Prostate gland (tissue), 2 donors: Measurements from ENCODE around the gene MLF2. TPM values are rescaled to one million over a fixed set of nuclear protein-coding genes. Genes with fewer than 3 reads are reported as not detected.

Source experiments
- DNase-seq: peaks from one replicate; pipeline ENCODE4 v3.0.0-alpha.2; 2019; ENCODE audit warnings: low spot score
- H3K27ac ChIP-seq, 2 donors: fragments of 200-600 bp; sonication (generic); 2 replicates each; pipeline ENCODE4 v1.5.1; 2017 to 2019
- H3K27me3 ChIP-seq: fragments of 200-600 bp; sonication (generic); replicated peaks from 2 replicates; pipeline ENCODE4 v1.5.1; 2019; ENCODE audit not compliant: insufficient read depth
- H3K36me3 ChIP-seq, 2 donors: fragments of 200-600 bp; sonication (generic); 1 replicate in 1 of 2; 2 replicates in 1 of 2; pipeline versions ENCODE4 v1.5.1 to v1.8.1; 2017 to 2019
- H3K4me1 ChIP-seq: fragments of 200-600 bp; sonication (generic); replicated peaks from 2 replicates; pipeline ENCODE4 v1.5.1; 2019
- H3K4me3 ChIP-seq, 2 donors: fragments of 200-600 bp; sonication (generic); 2 replicates each; pipeline ENCODE4 v1.5.1; 2017 to 2019
- H3K9me3 ChIP-seq: fragments of 200-600 bp; sonication (generic); 2 replicates; pipeline ENCODE4 v1.5.1; 2017
- POLR2A ChIP-seq: fragments of 450-650 bp; IDR thresholded peaks from one replicate; pipeline ENCODE4 v1.6.1; 2016; ENCODE audit warnings: antibody characterized with exemption, mild to moderate bottlenecking
- POLR2AphosphoS5 ChIP-seq: sonication (generic); formaldehyde crosslinking; IDR thresholded peaks from one replicate; pipeline ENCODE4 v1.6.1; 2017; ENCODE audit warnings: antibody characterized with exemption
- WGBS: methylation state at CpG from one replicate; pipeline ENCODE4 v1.1.5; 2018; 5-methylcytosine and 5-hydroxymethylcytosine counted together
- intact Hi-C: fragments of 100-400 bp; cut with DNase I; formaldehyde crosslinking; loops from one replicate; pipeline ENCODE4 v1.14.2; 2022
- total RNA-seq, 2 donors: library from RNA; depleted of rRNA; stranded (reverse); fragments of >200 nt; gene quantifications; one replicate each; pipeline ENCODE4 v1.1.0, GENCODE V29; 2016
- TF ChIP-seq, protein P1 (sequence below), 4 experiments: fragments of 200-600 bp in 2 of 4; fragments of 450-650 bp in 2 of 4; sonication (generic) in 2 of 4; IDR thresholded peaks; 1 replicate in 3 of 4; 2 replicates in 1 of 4; pipeline ENCODE4 v1.5.1; 2016 to 2019; ENCODE audit warnings: antibody characterized with exemption in 4 of 4, mild to moderate bottlenecking in 2 of 4, moderate library complexity in 2 of 4

The MLF2 gene
- total RNA-seq, 2 donors from 2014 or later = 267 to 282 TPM

DNA sequence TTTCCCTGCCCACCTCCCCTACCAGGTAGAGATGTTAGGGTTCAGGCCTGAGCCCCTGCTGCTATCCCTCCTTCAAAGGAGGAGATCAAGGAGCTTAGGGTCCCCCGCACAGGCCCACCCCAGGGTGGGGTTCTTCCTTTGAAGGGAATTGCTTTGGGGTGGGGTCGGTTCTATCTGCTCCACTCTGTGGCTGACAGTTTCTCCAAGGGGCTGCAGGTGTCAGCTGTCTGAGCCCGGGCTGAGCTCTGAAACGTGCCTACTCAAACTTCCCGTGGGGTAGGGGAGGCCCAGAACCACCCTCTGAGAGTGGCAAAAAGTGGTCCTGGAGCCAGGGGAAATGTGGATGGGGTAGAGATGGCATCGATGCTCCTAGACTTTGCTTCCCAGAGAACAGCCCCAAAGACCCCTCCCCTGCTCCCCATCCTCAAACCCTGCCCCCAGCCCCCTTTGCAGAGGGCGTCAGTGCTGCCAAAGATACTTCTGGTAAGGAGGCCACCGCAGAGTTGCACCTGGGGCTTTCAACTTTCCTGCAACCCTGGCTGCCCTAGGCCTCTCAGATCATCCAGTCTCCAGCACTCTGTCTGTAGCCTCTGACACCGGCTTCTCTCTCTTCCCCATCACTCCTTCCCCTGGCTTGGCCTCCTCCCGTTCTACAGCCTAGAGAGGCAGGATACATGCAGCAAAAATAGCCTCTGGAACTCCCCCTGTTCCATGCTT lies 30.1 kb upstream of the MLF2 start:
- intact Hi-C loops = no loop called here
- Histone ChIP-seq H3K4me1 (peaks cover 2% of the 10 kb centered on the region), H3K27ac (no peak overlapping the region), H3K27me3 (no peaks in the 10 kb centered on the region), H3K4me3 (no peak overlapping the region), H3K36me3 (no peaks in the 10 kb centered on the region), H3K9me3 (no peaks in the 10 kb centered on the region)
- WGBS = 76% methylated on average over 10 of the region's 10 CpGs
- no peak for DNase-seq
- TF ChIP-seq, protein P1, sequence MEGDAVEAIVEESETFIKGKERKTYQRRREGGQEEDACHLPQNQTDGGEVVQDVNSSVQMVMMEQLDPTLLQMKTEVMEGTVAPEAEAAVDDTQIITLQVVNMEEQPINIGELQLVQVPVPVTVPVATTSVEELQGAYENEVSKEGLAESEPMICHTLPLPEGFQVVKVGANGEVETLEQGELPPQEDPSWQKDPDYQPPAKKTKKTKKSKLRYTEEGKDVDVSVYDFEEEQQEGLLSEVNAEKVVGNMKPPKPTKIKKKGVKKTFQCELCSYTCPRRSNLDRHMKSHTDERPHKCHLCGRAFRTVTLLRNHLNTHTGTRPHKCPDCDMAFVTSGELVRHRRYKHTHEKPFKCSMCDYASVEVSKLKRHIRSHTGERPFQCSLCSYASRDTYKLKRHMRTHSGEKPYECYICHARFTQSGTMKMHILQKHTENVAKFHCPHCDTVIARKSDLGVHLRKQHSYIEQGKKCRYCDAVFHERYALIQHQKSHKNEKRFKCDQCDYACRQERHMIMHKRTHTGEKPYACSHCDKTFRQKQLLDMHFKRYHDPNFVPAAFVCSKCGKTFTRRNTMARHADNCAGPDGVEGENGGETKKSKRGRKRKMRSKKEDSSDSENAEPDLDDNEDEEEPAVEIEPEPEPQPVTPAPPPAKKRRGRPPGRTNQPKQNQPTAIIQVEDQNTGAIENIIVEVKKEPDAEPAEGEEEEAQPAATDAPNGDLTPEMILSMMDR (IDR thresholded peaks at IDR 0.05) = no peak
- no peak for TF ChIP-seq POLR2A
- no peak for TF ChIP-seq POLR2AphosphoS5

DNA sequence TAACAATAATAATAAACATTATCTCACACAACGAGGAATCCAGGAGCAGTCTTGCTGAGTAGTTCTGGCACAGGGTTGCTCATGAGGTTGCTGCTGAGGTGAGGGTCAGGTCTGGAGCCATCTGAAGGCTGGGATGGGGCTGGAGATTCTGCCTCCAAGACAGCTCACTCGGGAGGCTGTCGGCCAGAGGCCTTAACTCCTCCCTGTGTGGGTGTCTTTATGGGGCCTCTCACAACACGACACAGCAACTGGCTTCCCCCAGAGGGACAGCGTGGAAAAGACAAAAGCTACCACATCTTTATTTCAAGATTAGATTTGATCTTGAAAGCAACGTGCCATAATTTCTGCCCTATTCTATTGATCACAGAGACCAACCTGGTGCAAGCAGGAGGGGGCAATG lies 29.2 kb upstream of the MLF2 start:
- H3K4me3 ChIP-seq = no peak overlapping the region
- H3K27me3 ChIP-seq = no peaks in the 10 kb centered on the region
- H3K9me3 ChIP-seq = no peaks in the 10 kb centered on the region
- H3K27ac ChIP-seq = no peak overlapping the region
- 78% methylated on average over 6 of the region's 6 CpGs for WGBS
- intact Hi-C loops = no loop called here
- H3K36me3 ChIP-seq = no peaks in the 10 kb centered on the region
- TF ChIP-seq, protein P1 (IDR thresholded peaks at IDR 0.05) = no peak
- TF ChIP-seq POLR2A = no peak
- TF ChIP-seq POLR2AphosphoS5 = no peak
- H3K4me1 ChIP-seq = peaks cover 2% of the 10 kb centered on the region
- no peak for DNase-seq

DNA sequence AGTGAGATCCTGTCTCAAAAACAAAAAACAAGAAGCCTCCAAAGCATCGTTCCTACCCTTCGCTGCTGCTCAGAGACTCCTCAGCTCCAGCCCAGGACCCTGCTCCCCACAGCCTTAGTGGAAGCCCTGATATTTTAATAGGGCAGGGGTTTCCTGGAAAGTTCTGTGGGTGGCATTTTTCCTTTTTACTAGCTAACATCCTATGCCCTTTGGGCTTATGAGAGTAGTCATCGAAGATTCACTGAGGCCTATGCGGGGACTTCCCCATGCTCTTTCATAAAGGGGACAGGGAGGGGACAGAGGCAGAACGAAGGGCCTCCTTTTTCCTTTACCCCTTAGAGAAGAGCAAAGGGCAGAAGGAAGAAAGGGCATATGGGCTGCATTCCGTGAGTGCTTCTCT lies 27.6 kb upstream of the MLF2 start:
- intact Hi-C loops = no loop called here
- TF ChIP-seq POLR2A (no peak), POLR2AphosphoS5 (no peak)
- TF ChIP-seq, protein P1 (IDR thresholded peaks at IDR 0.05) = no peak
- Histone ChIP-seq H3K27me3 (no peaks in the 10 kb centered on the region), H3K36me3 (no peaks in the 10 kb centered on the region), H3K4me3 (no peak overlapping the region), H3K27ac (peak overlapping the region; percentile 57 to 89), H3K4me1 (peaks cover 2% of the 10 kb centered on the region), H3K9me3 (no peaks in the 10 kb centered on the region)
- WGBS = 89% methylated on average over 6 of the region's 6 CpGs
- DNase-seq = no peak

DNA sequence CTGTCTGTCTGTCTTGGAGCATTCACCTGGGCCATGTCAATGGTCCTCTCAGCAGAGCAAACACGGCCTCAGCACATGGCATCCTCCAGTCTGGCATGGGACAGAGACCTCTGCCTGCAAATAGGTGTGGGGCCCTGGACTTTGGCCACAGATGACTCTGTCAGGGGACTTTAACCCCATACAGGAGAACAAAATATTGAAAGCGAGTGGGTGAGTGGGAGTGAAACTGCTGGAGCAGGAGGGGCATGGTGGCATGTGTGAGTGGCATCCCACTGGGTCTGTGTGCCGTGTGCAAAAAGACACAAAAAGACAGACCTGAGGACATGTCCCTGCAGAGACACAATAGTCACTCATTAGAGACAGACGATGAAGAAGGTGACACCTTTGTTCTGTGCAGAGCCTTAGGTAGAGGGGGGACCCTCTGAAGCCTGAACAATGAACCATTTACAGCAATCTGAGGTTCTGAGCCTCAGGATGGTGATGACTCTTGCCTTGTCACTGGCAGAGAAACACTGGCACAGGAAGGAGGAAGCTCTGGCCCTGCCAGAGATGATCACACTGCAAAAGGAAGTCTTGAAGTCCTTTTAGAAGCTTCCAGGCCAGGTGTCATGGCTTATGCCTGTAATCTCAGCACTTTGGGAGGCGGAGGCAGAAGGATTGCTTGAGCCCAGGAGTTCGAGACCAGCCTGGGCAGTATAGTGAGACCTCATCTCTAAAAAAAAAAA lies 26.9 kb upstream of the MLF2 start:
- peak overlapping the region; percentile 89 to 92 for H3K27ac ChIP-seq

More for the DNA sequence above, 26.9 kb upstream of the MLF2 start:
- no peaks in the 10 kb centered on the region for H3K36me3 ChIP-seq
- WGBS = 72% methylated on average over 6 of the region's 6 CpGs
- intact Hi-C loops = loop anchor here (2.0 to 5.0 kb wide), 3 partner anchors 27 to 163 kb away; partner anchors contain the start of gene MLF2
- no peaks in the 10 kb centered on the region for H3K9me3 ChIP-seq
- no peak overlapping the region for H3K4me3 ChIP-seq
- H3K4me1 ChIP-seq = peaks cover 2% of the 10 kb centered on the region
- no peak for DNase-seq
- H3K27me3 ChIP-seq = no peaks in the 10 kb centered on the region
- TF ChIP-seq POLR2AphosphoS5 (no peak), POLR2A (no peak)
- TF ChIP-seq, protein P1 (IDR thresholded peaks at IDR 0.05) = no peak
